ENCODE results near the gene PLB1. TPM values are rescaled to one million over a fixed set of nuclear protein-coding genes. Genes with fewer than 3 reads are reported as not detected.

Gene PLB1
- total and polyA plus RNA-seq, 9 of the 15 experiments (the other 6 are each of a cell fraction or from before 2014, with no cell fraction given) = 0.01 to 0.09 (median 0.07) TPM; not detected in 2

DNA sequence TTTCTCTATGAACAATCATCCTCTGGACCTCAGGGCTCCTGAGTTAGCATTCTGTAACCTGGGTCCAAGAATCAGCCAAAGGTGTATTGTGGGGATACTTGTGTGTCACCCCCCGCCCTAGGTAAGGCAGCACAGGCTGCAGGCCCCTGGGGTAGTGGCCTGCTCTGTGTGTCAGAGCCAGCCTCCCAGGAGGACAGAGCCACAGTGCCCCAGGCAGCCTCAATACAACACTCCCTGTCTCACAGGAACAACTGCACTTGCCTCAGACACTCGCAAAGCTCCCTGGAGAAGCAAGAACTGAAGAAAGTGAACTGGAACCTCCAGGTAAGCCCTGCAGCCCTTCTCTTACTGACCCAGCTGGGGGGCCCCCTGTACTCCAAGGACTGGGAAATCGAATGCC is 134.5 kb downstream of the PLB1 start:
- BruUV-seq (replicated peaks) = no TSS peak
- 0% methylated on average over 3 of the region's 3 CpGs for WGBS (ENCODE audit: insufficient coverage, low coverage, missing lambda C conversion rate)
- CTCF ChIA-PET (ENCODE audit: low intra/inter-chr PET ratio) = no interaction called here

GRCh38 chr2:28631514-28632206 is 135.8 kb downstream of the PLB1 start:
- FAIRE-seq (no peak), DNase-seq (ENCODE audit: extremely low read depth in 1 of 4, low spot score in 3 of 4) (no peak), ATAC-seq (no peak)
- intact Hi-C loops (cut with micrococcal nuclease) (no loop called here), in situ Hi-C loops (cut with MboI) (no loop called here)
- CTCF ChIA-PET (ENCODE audit: low intra/inter-chr PET ratio) = no interaction called here
- Histone ChIP-seq H3K27ac (ENCODE audit: extremely low read depth, low read depth, low read length) (no peak overlapping the region), H3K4me2 (ENCODE audit: insufficient read depth, low read length) (no peak overlapping the region), H3K4me3 (no peak overlapping the region), H3K79me2 (ENCODE audit: control insufficient read depth, insufficient read depth, low read length) (no peaks in the 10 kb centered on the region), H3K9me1 (ENCODE audit: control insufficient read depth, insufficient read depth, low read length) (no peaks in the 10 kb centered on the region), H3K9ac (ENCODE audit: insufficient read depth in 1 of 2, low read depth in 2 of 2, low read length in 2 of 2) (no peak overlapping the region), H4K20me1 (replicated peaks; ENCODE audit: control insufficient read depth, insufficient read depth, low read length) (peaks cover 3% of the 10 kb centered on the region; the same call in 1 of the 2 replicates), H3K4me1 (replicated peaks in 1 of 2; ENCODE audit: control insufficient read depth in 2 of 2, insufficient read depth in 2 of 2, low read length in 2 of 2) (no peaks in the 10 kb centered on the region; a peak in 2 of 5 replicates), H3K9me3 (replicated peaks; ENCODE audit: control insufficient read depth, insufficient read depth, low read depth, low read length) (no peaks in the 10 kb centered on the region), H2AFZ (ENCODE audit: low read depth, low read length) (no peak overlapping the region), H3K36me3 (ENCODE audit: control insufficient read depth, insufficient read depth, low read length) (no peaks in the 10 kb centered on the region), H3K27me3 (ENCODE audit: control insufficient read depth in 2 of 2, insufficient read depth in 2 of 2, low read length in 2 of 2) (peaks cover 2 to 54% of the 10 kb centered on the region in 2 experiments; a peak in 4 of 5 replicates)
- no TSS peak for BruUV-seq (replicated peaks)
- TF ChIP-seq FOXJ2 (tag; IDR thresholded peaks at IDR 0.05) = no peak
- no peak for TF ChIP-seq STAT5B (CRISPR knock-in tag; IDR thresholded peaks at IDR 0.05)
- TF ChIP-seq JUNB (CRISPR knock-in tag; conservative IDR thresholded peaks at IDR 0.05) = no peak
- TF ChIP-seq ZNF551 (CRISPR knock-in tag; IDR thresholded peaks at IDR 0.05) = no peak
- TF ChIP-seq ASH1L (IDR thresholded peaks at IDR 0.05; ENCODE audit: borderline replicate concordance, low read depth, partially characterized antibody) = no peak
- TF ChIP-seq EHMT2 (IDR thresholded peaks at IDR 0.05) = no peak
- TF ChIP-seq ZNF696 (CRISPR knock-in tag; conservative IDR thresholded peaks at IDR 0.05) = no peak
- 16% methylated on average over 11 of the region's 11 CpGs for WGBS (ENCODE audit: insufficient coverage, low coverage, missing lambda C conversion rate)
- POLR2A ChIA-PET = interaction anchor here (0.5 to 1.4 kb wide), 5 partner anchors 11 to 816 kb away, joined by 3 read pairs; no protein-coding TSS in a partner anchor

More for the DNA sequence above, 134.5 kb downstream of the PLB1 start:
- Histone ChIP-seq H3K79me2 (ENCODE audit: control insufficient read depth, insufficient read depth, low read length) (no peaks in the 10 kb centered on the region), H3K4me1 (replicated peaks in 1 of 2; ENCODE audit: control insufficient read depth in 2 of 2, insufficient read depth in 2 of 2, low read length in 2 of 2) (no peaks in the 10 kb centered on the region; a peak in 2 of 5 replicates), H3K9me1 (ENCODE audit: control insufficient read depth, insufficient read depth, low read length) (no peaks in the 10 kb centered on the region), H3K36me3 (ENCODE audit: control insufficient read depth, insufficient read depth, low read length) (no peaks in the 10 kb centered on the region), H3K4me3 (no peak overlapping the region), H3K9me3 (replicated peaks; ENCODE audit: control insufficient read depth, insufficient read depth, low read depth, low read length) (no peaks in the 10 kb centered on the region), H3K4me2 (ENCODE audit: insufficient read depth, low read length) (no peak overlapping the region), H3K27me3 (ENCODE audit: control insufficient read depth in 2 of 2, insufficient read depth in 2 of 2, low read length in 2 of 2) (peaks cover 2 to 59% of the 10 kb centered on the region in 2 experiments; a peak in 4 of 5 replicates), H3K9ac (ENCODE audit: insufficient read depth in 1 of 2, low read depth in 2 of 2, low read length in 2 of 2) (no peak overlapping the region), H4K20me1 (replicated peaks; ENCODE audit: control insufficient read depth, insufficient read depth, low read length) (peaks cover 3% of the 10 kb centered on the region; the same call in 1 of the 2 replicates), H2AFZ (ENCODE audit: low read depth, low read length) (no peak overlapping the region), H3K27ac (ENCODE audit: extremely low read depth, low read depth, low read length) (no peak overlapping the region)
- DNase-seq (ENCODE audit: extremely low read depth in 1 of 4, low spot score in 3 of 4) (no peak), ATAC-seq (no peak; the same call in 2 of the 3 replicates), FAIRE-seq (no peak)
- TF ChIP-seq SRSF3 (IDR thresholded peaks at IDR 0.05; ENCODE audit: insufficient read depth, low read length) = no peak
- TF ChIP-seq ZNF57 (CRISPR knock-in tag; IDR thresholded peaks at IDR 0.05) = no peak
- intact Hi-C loops (cut with micrococcal nuclease) (no loop called here), in situ Hi-C loops (cut with MboI) (no loop called here)
- POLR2A ChIA-PET = interaction anchor here (1.4 kb wide), 1 partner anchor 9 kb away, joined by 3 read pairs; no protein-coding TSS in a partner anchor

Measured in K562 (cell line).